Activated CD8-positive, alpha-beta memory T cell treated with anti-CD3 and anti-CD28 coated beads for 36 hours (primary cell): ENCODE measurements around the gene FILIP1. TPM values are rescaled to one million over a fixed set of nuclear protein-coding genes. Genes with fewer than 3 reads are reported as not detected.

Experiments used
- CTCF ChIA-PET: fragments of 350-600 bp; sonication (Branson Sonifier 250); formaldehyde crosslinking; loops from one replicate; lab custom pipeline; 2021; ENCODE audit warnings: antibody characterized with exemption; lab: Charles Lee
- POLR2A ChIA-PET: fragments of 350-600 bp; sonication (Branson Sonifier 250); formaldehyde crosslinking; loops from one replicate; lab custom pipeline; 2021; ENCODE audit warnings: antibody characterized with exemption; lab: Charles Lee
- total RNA-seq, 2 experiments: library from RNA; stranded (reverse); gene quantifications; one replicate each; pipeline ENCODE4 v1.2.3, GENCODE V29; 2021

The FILIP1 gene
- total RNA-seq, 2 experiments from 2014 or later, result not detected

DNA sequence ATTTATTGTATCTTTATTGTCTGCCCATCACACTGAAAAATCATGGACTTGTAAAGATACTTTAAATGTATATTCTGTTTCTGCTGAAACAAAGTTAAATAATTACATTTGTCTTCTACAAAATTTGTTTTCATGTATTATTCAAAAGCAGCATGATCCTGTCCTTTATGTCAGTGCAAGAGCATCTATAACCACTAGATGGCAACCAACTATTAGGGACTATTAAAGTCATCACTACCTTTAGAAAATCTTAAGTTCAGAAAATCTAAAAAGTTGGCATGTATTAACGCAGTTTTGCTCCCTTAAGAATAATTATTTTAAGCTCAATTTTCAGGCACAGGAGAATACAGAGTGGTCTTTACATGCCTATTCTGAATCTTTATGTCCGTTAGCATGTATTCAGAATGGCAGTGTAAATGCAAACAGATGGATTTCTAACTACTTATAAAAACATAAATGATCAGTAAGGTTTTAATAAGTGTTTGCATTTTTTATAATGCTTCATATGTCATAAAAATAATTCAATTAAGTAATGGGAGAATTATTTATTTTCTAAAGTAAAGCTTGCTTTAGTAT, 226.8 kb downstream of the FILIP1 start:
- CTCF ChIA-PET, result interaction anchor here (0.6 to 2.6 kb wide), 4 partner anchors 12 to 1621 kb away, joined by 4 to 13 read pairs (median 6); partner anchors contain the start of gene TMEM30A
- POLR2A ChIA-PET, result no interaction called here

DNA sequence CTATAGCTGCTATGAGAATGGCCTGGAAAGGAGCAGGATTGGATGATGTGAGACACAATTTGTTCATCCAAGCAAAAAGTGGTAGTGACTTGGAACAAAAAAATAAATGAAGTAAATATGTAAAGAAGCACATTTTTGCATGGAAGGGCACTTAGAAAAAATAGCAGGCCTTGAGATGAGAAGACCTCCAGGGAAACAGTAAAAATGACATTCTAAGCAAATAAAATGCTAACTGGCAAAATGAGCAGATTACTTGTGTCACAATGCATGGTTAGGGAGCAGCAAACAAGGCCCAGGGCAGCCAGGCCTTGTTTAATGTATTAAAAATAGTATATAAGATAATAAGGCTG, 230.2 kb downstream of the FILIP1 start:
- ChIA-PET CTCF (no interaction called here), POLR2A (no interaction called here)

DNA sequence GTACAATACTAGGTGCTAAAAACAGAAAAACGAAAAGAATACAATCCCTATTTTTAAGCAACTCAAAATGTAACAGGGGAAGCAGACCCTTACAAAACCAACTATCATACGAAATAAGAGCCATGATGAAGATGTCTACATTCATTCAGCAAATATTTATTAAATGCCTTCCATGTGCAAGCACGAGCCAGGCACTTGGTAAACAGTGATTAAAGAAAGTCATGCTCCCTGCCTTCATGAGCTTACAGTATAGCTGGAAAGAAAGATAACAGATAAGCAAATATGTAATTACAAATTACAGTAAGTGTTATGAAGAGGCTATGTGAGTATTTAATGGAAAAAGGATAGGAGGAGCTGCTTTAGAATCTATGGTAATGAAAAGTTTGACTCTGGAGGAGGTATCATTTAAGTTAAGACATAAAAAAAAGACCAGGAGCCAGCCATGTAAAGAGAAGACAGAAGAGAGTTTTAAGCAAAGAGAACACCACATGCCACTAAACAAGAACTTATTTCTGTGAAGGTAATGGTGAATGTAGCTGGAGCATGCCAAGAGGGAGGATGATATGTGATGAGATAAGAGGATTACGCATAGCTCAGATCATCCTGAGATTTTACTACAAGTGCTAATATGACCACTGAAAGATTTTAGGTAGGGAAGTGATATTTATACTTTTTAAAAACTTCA, 230.7 kb downstream of the FILIP1 start:
- POLR2A ChIA-PET, result no interaction called here

DNA sequence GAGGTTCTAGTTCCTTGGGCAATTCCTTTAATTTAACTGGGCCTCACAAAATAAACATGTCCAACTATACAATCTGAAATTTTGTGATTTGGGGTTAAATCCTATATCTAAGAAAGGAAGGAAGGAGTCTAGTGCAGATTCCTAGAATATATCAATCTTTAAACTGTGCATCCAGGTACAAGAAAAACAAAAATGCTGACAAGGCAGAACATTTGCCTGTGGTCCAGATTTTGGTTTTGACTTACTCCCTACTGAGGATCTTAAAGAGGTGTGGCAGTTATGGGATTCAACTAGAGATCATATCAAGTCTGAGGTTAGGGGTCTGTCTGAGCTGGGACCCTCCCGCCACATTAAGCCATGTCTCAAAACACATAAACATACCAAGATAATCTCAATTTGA, 232.3 kb downstream of the FILIP1 start:
- POLR2A ChIA-PET, result no interaction called here

More for the DNA sequence above, 230.7 kb downstream of the FILIP1 start:
- CTCF ChIA-PET, result interaction anchor here (0.6 to 1.6 kb wide), 2 partner anchors 11 to 54 kb away, joined by 3 to 4 read pairs; no protein-coding TSS in a partner anchor

DNA sequence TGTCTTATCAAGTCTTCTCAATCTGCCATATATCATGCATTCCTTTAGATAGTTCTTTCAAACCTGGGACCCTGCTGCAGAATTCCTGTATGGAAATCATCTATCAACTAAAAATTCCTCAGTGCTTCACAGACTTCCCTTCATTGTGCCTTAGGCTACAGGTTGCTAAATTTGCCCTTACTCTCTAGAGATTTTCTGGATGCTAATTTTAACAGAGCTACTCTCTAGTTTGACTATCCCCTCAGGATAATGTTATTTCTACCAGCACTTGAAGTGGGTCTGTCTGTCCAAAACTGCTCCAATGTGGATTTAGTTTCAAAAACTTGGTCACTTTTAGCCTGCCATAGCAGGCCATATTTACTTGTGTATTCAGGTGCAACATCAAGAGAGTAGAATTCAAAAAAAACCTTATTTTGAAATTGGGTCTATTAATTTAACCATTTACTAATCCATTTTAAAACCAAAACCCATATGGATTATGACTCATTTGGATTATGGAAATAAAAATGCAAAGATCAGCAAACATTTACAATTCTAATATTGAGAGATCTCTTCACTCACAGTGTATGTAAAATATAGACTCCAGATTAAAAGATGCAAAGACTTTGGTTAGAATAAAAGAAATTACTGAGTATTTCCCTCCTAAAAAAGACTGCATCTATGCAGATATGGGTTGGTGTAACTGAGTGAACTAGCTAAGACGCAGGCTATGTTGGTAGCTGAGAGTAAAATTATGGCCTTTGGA, 236.1 kb downstream of the FILIP1 start:
- CTCF ChIA-PET, result no interaction called here
- POLR2A ChIA-PET, result no interaction called here

More for the DNA sequence above, 232.3 kb downstream of the FILIP1 start:
- CTCF ChIA-PET, result interaction anchor here (1.6 kb wide), 1 partner anchor 53 kb away, joined by 4 read pairs; no protein-coding TSS in a partner anchor

DNA sequence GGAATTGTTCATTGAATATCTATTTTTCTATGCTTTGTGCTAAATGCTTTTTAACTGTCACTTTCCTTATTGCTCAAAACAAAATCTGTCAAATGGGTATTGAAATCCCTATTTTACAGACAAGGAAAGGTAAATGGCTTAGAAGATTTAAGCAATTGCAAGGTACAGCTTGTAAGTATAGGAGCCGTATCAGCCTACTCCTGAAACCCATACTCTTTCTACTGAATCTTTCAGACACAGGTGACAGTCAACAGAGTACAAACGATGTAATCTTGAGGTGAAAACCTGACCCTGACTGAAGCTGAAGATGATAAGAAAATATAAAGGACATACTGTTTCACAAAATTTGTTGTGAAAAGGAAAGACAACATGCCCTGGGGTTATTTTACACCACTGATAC, 243.0 kb downstream of the FILIP1 start:
- POLR2A ChIA-PET, result no interaction called here
- CTCF ChIA-PET, result no interaction called here

DNA sequence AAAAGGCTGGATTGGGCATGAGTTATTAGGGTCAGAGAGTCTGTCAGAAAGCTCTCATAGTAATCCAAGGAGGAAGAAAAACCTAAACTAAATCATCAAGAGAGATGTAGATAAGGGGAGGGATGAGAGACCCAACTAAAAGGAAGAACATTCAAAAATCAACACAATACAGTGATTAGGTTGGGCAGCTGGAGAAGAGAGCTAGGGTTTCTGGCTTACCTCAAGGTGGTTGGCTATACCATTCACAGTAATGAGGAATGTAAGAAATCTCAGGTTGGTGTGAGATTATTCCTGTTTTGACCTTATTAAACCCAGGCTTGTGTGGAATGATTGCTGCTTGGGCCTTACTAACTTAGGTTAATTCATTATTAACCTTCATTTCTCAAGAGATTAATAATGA, 243.8 kb downstream of the FILIP1 start:
- CTCF ChIA-PET, result no interaction called here
- POLR2A ChIA-PET, result no interaction called here

DNA sequence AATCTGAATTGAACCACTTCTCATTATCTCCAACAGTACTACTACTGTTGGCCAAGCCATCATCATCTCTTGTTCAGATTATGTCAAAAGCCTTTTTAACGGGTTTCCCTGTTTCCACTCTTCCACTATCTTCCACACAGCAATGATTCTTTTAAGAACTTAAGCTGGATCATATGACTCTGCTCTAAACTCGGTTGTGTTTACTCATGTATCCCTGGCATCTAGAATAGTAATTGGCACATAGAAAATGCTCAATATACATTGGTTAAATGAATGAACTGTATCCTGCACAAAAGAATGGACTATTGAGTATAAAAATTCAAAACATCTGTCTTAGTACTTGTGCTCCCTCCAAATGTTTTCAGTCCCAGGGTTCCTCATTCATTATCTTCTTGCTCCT, 247.2 kb downstream of the FILIP1 start:
- POLR2A ChIA-PET, result no interaction called here
- CTCF ChIA-PET, result no interaction called here

DNA sequence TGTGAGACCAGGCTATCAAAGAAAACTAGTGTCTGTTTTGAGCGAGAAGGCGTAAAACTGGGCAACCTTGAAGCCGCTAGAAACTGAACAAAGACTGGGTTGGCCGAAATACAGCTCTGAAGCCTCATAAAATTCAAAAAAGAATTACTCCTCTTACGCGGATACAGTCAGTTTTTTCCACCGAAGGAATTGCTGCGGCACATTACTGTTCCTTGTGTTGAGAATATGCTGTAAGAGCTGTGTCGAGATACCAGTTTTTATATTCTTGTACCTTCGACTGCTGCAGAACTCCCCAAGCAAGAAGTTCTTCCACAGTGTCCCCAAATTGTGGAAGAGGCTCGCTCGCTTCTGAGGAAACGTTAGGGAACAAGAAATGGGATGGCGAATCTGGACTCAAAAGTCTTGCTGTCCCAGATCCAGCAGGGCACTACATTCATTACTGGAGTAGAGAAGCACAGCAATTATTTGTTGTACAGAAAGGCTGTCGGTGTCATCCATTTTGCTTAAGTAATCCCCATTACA, 249.5 kb downstream of the FILIP1 start:
- CTCF ChIA-PET, result interaction anchor here (0.7 kb wide), 1 partner anchor 1511 kb away, joined by 3 read pairs; no protein-coding TSS in a partner anchor
- POLR2A ChIA-PET, result interaction anchor here (1.4 to 2.0 kb wide), 2 partner anchors 40 to 358 kb away, joined by 5 to 28 read pairs; partner anchors contain the start of genes SENP6 and TMEM30A

DNA sequence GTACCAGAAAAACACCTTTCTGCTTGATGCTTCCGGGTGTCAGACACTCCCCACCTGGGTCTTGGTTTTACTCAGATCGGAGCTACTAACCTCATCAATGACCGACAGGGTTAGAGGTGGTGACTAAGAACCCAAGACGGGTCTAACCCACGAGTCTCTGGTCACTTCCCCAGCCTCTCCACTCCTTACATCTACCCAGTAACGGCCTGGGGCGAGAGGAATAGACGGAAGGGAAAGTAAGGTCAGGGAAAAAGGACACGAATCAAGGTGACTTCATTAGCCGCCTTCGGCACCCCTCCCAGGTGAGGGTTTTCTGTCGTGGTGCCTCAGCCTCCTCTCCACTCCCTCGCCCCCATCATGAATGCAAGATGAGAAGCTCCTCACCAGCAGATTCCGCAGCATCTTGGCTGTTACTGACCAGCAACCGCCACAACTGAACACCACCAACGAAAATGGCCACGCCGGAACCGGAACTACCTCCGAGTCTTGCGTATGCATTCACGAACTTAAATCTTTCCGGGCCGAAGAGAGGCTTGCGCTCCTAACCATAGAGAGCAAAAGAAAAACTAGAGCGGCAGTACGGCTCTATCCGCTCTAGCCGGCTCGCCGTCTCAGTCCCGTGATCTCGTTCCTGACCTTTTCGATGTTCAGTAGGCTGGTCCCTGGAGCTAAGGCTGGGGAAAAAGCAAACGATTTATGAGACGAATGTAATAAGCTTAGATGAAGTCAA, 250.1 kb downstream of the FILIP1 start, which contains the start of gene COX7A2:
Gene COX7A2 (minus strand): TSS at position 469 of the 730 bp plus-strand sequence. CDS start 67 bp downstream, at position 402.
- ChIA-PET CTCF (interaction anchor here (0.7 to 1.0 kb wide), 2 partner anchors 27 to 1510 kb away, joined by 3 read pairs; no protein-coding TSS in a partner anchor), POLR2A (interaction anchor here (1.4 to 2.0 kb wide), 2 partner anchors 41 to 358 kb away, joined by 5 to 28 read pairs; partner anchors contain the start of genes SENP6 and TMEM30A)

Other genes with a start within 250 kb of the FILIP1 start
- 100 to 1,000 TPM; 538 to 540 TPM for gene COX7A2, start 250.0 kb downstream of the FILIP1 start, total RNA-seq
- gene TMEM30A, start 209.0 kb downstream of the FILIP1 start, total RNA-seq, result 10 to 100 TPM; 47.3 to 54.4 TPM
- 10 to 100 TPM; 67.0 to 73.6 TPM for gene SENP6, start 108.1 kb upstream of the FILIP1 start, total RNA-seq